Muscle of back (tissue), 11 donors: ENCODE data around the gene TNFSF13B. TPM values are rescaled to one million over a fixed set of nuclear protein-coding genes. Genes with fewer than 3 reads are reported as not detected.
"Not testable (repeated sequence)": the region's sequence is repeated elsewhere in the genome, so short reads cannot be mapped to it uniquely, and the experiment has no call there.

Experiments used
- DNase-seq, 3 donors: peaks; one replicate each; pipeline versions ENCODE4 v3.0.0 to v3.0.0-alpha.2; 2013
- polyA plus RNA-seq, 10 donors: library from polyadenylated mRNA; unstranded; fragments of 120-200 nt; gene quantifications; one replicate each; pipeline ENCODE4 v1.2.1, GENCODE V29; 2013; ENCODE audit not compliant: insufficient read length in 10 of 10

Gene TNFSF13B
- polyA plus RNA-seq, 10 donors = 1.4 to 3.9 (median 2.9) TPM

GRCh38 chr13:108278466-108278865, 8.9 kb downstream of the TNFSF13B start:
- no peak for DNase-seq

DNA sequence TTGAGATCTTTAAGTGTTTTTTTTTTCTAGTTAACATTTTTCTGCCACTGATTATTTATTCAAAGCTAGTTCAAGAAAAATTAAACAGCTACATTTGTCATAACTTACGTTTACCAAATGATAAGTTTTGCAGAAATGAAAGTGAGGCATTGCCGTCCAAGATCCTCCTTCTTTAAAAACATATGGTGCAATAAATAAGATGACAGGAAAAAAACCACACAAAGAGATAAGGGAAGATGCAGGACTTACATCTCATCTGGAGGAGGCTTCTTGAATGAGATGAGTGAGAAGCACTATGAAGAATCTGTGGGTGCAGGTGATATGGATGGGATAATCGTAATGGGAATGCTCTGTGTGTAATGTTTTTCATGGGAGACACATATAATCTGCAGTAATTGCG, 12.4 kb downstream of the TNFSF13B start:
- DNase-seq = no peak

- DNase-seq = no peak
Observed at GRCh38 chr13:108283110-108283509, 13.6 kb downstream of the TNFSF13B start.

DNA sequence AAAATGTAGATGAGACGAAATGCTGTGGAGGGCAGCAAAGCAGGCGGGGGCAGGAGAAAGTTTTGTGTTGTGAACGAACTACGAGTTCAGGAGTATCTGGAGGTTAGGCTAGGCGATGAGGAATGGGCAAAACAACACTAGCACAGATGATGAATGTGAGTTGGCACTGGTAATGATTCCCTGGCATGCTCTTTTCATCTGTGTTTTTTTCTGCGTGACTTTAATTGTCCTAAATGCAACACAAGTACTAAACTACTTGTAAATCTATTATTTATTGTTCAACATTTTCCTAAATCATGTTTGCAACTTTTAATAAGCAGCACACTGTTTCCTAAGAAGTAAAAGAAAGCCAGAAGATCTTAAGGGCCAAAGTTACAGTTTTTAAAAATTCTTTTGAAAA, 19.2 kb downstream of the TNFSF13B start:
- DNase-seq = no peak

DNA sequence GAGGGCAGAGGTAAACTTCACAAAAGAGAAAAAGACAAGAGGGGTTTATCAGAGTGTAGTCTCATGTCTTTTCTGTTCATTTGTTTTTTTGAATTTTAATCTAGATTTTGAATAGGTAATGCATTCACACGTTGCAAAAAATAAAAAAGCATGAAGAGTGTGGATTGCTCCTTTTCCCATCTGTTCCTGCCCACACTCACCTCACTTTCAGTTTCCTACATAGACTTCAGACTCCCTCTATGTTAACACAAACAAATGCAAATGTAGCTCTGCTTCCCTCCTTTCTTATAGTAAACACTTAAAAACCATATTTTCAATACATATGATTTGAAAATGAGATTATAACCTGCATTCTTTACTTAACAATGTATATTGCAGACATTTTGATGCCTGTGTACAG, 20.3 kb downstream of the TNFSF13B start:
- DNase-seq = no peak

DNA sequence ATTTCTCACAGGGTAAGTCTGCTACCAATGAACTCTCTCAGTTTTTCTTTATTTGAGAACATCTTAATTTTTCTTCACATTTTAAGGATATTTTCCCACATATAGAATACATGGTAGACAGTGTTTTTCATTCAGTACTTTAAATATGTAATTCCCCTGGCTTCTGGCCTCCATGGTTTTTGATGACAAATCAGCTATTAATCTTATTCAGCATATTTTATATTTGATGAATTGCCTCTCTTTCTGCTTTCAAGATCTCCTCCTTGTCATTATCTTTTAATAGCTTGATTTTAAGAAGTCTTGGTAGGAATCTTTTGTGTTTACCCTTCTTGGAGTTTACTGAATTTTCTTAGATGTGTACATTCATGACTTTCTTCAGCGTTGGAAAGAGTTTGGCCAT, 27.6 kb downstream of the TNFSF13B start:
- no peak for DNase-seq

- no peak for DNase-seq
Observed at GRCh38 chr13:108302279-108302678, 32.8 kb downstream of the TNFSF13B start.

- DNase-seq = peak in 1 of 3 donors; percentile 5
Observed at GRCh38 chr13:108304170-108305016, 34.9 kb downstream of the TNFSF13B start.

DNA sequence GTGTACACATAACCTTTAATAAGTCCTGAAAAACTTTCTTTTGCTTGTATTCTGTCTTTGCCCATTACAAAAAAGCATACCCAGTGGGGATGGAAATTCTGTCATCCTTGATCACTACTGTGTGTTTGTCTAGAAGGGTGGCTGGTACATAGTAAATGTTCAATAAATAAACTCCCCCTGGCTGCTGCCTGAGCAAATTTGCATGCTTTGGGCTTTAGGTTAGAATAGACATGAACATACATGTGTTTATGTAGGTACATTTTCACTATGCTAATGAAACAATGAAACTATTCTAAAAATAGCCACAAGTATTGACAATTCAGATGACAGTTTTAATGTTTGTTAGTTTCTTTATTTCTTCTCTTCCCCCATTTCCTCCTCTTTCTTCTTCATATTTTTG, 36.1 kb downstream of the TNFSF13B start:
- no peak for DNase-seq

DNA sequence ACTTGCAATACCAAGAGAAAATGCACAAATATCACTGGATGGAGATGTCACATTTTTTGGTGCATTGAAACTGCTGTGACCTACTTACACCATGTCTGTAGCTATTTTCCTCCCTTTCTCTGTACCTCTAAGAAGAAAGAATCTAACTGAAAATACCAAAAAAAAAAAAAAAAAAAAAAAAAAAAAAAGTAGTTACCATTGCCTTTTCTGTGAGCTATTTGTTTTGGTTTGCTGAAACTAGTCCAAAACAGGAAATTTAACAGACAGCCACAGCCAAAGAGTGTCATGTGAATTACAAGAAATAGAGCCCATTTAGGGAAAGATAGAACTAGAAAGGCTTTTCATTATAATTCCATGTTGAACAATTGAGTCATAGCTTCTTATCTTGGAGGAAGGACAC, 37.3 kb downstream of the TNFSF13B start:
- DNase-seq = no peak

DNA sequence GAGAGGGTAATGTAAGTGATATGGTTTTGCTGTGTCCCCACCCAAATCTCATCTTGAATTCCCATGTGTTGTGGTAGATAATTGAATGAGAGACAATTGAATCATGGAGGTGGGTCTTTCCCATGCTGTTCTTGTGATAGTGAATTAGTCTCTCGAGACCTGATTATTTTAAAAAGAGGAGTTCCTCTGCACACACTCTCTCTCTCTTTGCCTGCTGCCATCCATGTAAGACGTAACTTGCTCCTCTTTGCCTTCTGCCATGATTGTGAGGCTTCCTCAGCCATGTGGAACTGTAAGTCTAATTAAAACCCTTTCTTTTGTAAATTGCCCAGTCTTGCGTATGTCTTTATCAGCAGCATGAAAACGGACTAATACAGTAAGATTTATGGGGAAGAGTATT, 42.1 kb downstream of the TNFSF13B start:
- DNase-seq = not testable (repeated sequence)

DNA sequence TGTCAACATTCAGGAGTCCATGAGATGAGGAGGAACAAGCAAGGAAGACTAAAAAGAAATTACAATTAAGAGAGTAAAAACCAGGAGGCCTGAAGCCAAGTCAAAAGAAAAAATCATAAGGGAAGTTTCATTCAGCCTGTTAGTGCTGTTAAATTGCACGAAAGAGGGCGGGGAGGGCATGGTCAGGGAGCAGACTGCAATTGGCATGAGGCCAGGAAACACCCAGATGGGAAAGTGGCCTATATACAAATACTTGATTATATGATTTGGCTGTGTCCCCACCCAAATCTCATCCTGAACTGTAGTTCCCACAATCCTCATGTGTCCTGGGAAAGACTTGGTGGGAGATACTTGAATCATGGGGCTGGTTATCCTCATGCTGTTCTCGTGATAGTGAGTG, 43.9 kb downstream of the TNFSF13B start:
- DNase-seq = peak in 1 of 3 donors; percentile 4

DNA sequence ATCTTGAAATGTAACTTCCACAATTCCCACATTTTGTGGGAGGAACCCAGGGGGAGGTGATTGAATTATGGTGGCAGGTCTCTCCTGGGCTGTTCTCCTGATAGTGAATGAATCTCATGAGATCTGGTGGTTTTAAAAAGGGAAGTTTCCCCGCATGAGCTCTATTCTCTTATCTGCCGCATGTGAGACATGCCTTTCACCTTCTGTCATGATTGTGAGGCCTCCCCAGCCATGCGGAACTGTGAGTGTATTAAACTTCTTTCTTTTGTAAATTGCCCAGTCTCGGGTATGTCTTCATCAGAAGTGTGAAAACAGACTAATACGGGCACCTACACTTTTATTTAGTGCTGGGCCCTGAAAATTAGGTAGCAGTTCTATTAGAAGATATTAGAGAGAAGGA, 45.8 kb downstream of the TNFSF13B start:
- no peak for DNase-seq

- no peak for DNase-seq
Observed at GRCh38 chr13:108315991-108316390, 46.5 kb downstream of the TNFSF13B start.

- no peak for DNase-seq
Observed at GRCh38 chr13:108316413-108316812, 46.9 kb downstream of the TNFSF13B start.

DNA sequence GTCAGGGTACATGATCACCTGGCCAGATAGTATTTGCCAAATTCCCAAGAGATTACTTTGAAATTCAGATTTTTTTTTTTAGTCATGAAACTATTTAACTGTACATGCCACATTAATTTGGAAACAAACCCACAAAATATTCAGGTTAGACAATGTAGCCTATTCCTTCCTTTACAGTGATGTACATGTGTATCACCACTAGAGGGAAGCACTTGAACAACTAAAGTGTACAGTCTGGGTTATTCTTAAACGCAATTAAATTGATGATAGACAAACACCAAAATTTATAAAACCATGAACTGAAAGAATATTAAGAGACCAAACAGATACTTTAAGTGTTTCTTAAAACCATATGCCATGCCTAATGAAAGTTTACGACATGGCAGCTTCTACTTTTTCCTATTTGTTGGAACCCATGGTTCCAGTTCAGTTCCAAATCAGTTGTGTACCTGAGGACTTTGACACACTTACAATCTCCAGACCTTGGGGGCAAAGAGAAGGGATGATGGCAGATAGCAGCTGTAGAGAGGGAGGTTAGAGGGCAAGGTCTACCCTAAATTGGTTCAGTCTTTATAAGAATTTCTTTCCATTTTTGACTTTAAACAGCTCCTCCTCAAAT, 52.8 kb downstream of the TNFSF13B start:
- peak; percentile 18 to 47 (median 25) for DNase-seq

DNA sequence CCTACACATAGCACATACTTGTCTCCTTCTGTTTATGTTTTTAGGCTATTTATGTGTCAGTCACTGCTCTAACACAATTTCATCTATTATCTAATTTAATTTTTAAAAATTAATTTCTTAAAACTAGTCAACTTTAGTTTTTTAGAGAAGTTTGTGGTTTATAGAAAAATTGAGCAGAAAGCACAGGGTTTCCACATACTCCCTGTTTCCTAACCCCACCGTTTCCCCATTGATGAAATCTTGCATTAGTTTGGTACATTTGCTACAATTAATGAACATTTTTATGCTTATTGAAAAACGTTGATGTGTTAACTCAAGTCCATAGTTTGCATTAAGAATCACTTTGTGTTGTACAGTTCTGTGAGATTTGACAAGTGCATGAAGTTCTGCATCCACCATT, 53.5 kb downstream of the TNFSF13B start:
- DNase-seq = no peak

- DNase-seq = no peak
Observed at GRCh38 chr13:108325863-108326262, 56.3 kb downstream of the TNFSF13B start.

- DNase-seq = no peak
Observed at GRCh38 chr13:108326309-108326708, 56.8 kb downstream of the TNFSF13B start.

DNA sequence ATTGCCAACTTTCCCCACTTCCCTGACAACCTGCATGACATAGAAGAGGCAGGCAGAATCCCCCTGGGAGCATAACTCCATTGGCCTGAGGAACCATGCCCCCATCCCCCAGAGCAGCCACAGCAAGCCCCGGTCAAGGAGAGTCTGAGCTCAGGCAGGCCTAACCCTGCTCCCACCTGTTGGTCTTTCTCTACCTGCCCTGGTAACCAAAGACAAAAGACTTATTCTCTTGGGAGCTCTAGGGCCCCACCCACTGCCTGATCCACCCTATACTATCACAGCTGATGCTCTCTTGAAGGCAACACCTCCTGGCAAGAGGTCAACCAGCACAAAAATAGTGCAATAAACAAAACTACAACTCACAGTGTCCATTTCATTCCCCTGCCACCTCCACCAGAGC, 59.3 kb downstream of the TNFSF13B start:
- DNase-seq = no peak

GRCh38 chr13:108332791-108333190, 63.3 kb downstream of the TNFSF13B start:
- DNase-seq = no peak

GRCh38 chr13:108342369-108343289, 73.1 kb downstream of the TNFSF13B start:
- DNase-seq = peak; percentile 23 to 65 (median 29)
